Ureter (tissue), 1 donor: ENCODE measurements around the gene THSD7B. TPM values are rescaled to one million over a fixed set of nuclear protein-coding genes. Genes with fewer than 3 reads are reported as not detected.

Experiments
- DNase-seq: peaks from one replicate; pipeline ENCODE4 v3.0.0-alpha.2; 2020; ENCODE audit warnings: low spot score
- total RNA-seq: library from RNA; stranded (reverse); gene quantifications from one replicate; pipeline ENCODE4 v1.2.4, GENCODE V29; 2023
- donor health status: DM: yes; HTN: yes; CAD: no.

Gene THSD7B
- total RNA-seq, 1 donor from 2014 or later, result 7.6 TPM

DNA sequence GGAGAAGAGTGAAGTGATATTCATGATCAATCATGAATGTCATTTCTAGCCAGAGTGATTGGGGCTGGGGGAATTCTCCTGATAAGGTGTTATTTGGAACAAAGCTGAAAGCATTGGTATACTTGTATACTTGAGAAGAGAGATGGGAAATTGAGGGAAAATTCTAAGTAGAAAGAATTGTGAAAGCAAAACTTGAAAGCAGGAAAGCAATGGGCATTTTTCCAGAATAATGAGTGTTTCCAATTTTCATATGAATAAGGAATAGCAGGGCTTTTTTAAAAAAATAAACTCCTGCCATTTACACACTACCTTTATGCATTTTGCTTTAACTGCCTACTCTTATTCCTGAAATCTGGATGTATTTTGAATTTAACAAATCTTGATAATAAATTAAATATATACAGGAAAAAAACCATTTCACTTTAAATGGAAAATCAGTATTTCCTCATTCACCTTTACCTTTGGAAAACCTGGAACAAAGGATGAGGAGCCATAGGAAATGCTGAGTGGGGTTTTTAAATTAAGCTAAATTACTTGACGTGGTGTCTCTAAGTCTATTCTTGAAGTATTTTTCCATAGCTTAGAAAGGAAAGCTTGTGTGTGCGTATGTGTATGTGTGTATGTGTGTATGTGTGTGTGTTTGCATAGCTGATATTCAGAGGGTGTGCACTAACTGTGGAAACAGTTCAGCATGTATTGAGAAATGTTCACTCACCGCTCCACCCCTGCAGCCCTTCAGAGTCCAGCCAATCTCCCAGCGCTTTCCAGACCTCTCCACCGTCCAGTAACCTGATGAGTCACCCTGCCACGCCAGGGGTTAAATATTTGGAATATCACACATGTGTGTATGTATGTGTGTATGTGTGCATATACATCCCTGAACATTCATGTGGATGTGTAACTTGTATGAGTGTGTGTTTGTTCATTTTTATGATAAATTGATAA, 427.3 kb downstream of the THSD7B start:
- no peak for DNase-seq

DNA sequence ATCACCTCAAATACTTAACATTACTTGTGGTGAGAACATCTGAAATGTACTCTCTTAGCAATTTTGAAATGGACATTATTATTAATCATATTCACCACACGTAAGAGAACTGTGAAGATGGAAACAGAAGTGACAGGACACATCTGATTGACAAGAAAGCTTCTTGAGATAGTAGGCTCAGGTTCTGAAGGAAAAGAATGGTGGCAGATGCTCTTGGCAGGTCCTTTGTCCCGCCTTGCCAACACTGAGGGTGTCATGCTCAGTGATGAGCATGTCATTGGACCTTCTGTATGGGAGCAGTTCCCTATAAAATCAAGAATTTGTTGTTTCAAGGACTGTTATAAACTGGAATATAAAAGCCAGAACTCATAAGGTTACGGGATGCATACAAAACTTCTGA, 428.1 kb downstream of the THSD7B start:
- DNase-seq, result no peak

DNA sequence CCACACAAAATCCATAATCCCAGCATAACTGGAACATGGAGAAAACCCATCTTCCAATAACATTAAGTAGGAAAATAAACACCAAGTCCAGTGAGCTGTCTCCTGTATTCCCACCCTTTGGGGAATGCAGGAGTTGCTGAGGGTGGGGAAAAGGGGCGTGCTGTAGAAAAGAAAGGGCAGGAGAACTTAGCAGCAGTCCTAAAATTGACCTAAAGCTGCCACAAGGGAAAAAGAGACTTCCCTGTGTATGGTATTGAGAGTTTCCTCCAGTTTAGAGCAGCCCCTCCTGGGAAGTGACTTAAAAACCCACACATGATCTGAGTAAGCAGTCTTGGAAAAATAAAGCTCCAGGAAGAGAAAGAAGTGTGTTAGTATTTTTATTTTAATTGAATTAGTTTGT, 428.8 kb downstream of the THSD7B start:
- DNase-seq, result no peak

DNA sequence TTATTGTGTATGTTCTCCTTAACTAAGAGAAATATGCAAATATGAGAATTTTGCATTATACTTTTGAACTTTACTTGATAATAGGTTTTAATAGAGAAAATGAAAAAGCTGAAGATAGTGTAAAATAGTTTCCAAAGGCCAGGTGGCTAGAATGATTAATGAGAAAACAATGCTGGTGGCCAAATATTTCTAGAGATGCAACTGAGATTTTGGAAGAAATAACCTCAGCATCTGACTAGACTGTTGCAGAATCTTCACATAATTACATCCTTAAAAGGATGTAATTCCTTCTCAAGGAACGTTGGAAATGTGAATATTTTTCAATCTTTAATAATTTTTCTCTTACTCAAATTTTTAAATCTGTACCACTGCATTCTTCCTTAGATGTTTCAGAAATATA, 434.4 kb downstream of the THSD7B start:
- DNase-seq, result no peak

DNA sequence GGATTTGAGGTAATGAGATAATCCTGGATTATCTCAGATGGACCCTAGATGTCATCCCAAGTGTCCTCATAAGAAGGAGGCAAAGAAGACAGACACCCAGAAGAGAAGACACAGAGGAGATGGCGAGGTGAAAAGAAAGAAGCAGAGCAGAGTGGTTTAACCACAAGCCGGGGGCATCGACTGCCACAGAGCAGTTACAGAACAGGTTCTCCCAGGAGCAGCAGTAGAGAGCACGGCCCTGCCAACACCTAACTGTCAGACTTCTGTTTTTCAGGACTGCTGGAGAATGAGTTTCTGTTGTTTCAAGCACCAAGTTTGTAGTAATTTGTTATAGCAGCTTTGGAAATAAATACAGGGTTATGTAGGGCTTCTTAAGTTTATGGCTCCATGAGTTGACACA, 437.0 kb downstream of the THSD7B start:
- no peak for DNase-seq

DNA sequence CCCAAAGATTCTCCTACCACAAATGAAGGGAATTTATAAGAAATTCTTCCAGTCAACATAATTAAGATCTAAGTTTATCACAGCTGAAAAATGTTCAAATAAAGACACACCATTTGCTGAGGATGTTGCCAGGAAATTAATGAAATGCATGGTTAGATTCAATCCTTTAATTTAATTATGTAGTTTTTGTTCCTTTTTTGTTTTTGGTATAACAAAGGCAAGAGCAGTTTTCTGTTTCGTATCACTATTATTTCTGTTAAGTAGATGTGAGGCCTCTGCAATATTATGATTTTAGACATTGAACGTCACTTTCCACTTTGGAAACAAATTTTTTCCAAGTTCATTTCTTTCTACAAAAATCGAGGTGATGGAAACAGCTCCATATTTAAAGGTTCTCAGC, 440.0 kb downstream of the THSD7B start:
- DNase-seq, result no peak

DNA sequence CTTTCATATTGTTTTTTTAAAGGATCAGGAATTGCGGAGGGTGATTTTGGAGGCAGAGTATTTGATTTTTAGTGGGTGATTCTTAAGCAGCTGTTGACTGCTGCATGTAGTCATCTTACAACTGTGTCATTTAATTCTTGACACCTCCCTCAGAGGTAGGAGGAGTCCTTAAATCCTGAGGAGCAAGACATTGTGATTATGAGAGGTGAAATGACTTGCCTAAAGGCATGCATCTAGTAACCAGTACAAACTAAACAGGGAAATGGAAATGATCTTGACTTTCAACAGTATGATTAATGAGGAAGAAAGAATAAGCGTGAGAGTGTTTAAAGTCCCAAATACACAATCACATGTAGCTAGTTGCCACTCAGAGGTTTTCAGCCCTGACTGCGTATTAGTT, 440.7 kb downstream of the THSD7B start:
- no peak for DNase-seq

DNA sequence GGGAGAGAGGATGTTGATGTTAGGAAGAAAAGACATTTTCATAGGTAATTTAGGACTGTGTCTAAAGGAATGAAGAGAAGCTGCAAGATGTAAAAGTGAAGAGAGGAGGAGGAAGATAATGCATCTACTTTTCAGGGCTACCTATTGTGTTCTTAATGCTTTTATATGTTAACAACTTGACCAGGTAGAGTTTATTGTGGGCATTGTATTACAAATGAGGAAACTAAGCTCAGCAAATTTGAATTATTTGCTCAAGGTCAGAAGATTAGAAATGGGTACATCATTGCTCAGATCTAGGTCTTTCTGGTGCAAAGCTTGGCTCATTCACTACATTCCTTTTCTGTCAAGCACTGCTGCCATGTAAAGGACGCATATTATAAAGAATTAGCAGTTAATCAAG, 441.7 kb downstream of the THSD7B start:
- no peak for DNase-seq

DNA sequence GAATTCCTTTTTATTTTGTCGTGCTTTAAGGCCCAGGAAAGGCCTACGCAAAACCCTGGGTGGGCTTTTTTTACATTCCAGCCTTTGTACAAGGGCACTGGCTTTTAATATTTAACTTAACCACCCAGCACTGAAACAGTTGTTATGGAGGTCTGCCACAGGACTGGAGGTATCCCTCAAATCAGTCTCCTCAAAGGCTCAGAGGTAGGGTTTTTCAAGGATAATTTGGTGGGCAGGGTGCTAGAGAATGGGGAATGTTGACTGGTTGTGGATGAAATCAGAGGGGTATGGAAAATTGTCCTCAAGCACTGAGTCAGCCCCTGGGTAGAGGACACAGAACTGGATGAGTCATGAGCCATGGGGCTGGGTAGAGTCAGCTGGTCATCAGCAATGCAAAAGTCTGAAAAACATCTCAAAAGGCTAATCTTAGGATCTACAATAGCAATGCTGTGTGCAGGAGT, 443.1 kb downstream of the THSD7B start:
- DNase-seq, result no peak

DNA sequence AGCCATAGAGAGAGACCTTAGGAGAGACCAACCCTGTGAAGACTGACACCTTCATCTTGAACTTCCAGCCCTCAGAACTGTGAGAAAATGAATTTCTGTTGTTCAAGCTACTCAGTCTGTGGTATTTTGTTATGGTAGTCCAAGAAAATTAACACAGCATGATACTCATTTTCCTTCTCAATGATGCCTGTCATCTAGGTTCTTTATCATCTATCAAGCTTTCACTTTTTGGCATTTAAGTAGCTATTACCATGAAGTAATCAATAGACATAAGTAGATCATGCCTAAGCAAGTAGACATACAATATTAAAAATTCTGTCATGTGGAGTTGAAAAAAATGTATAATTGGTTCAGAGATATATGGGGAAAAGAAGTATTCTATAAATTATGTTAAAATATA, 444.7 kb downstream of the THSD7B start:
- no peak for DNase-seq

DNA sequence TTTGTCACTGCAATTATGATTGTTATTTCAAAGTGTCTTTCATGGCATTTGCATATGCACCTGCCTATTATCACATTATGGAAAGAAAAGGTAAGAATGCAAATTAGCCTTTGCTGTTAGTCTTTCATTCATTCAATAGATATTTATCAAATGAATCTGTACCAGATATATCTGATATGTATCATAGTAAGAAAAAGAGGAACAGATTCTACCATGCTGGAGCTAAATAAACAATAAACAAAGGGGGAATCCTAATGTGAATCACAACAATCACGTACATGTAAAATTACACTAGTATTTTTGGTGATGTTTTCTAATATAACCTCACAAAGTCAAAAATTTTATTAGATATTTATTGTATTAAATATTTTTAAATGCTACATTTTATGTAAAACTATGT, 446.4 kb downstream of the THSD7B start:
- no peak for DNase-seq

DNA sequence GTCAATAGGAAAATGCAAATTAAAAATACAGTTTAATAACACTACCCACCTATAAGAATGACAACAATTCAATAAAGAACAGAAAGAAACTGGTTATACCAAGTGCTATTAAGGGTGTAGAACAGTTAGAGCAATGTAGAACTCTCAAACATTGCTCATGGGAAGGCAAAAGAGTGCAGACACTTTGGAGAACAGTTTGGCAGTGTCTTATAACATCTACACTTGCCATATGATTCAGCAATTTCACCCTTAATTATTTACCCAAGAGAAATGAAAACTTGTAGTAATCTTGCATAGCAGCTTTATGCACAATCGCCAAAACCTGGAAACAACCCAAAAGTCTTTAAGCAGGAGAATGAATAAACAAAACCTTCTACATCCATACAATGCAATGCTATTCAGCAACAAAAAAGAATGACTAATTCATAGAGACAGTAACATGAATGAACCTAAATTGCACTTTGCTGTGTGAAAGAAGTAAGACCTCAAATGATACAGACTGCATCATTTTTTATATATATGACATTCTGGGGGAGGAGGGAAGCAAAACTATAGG, 455.2 kb downstream of the THSD7B start:
- DNase-seq, result no peak

DNA sequence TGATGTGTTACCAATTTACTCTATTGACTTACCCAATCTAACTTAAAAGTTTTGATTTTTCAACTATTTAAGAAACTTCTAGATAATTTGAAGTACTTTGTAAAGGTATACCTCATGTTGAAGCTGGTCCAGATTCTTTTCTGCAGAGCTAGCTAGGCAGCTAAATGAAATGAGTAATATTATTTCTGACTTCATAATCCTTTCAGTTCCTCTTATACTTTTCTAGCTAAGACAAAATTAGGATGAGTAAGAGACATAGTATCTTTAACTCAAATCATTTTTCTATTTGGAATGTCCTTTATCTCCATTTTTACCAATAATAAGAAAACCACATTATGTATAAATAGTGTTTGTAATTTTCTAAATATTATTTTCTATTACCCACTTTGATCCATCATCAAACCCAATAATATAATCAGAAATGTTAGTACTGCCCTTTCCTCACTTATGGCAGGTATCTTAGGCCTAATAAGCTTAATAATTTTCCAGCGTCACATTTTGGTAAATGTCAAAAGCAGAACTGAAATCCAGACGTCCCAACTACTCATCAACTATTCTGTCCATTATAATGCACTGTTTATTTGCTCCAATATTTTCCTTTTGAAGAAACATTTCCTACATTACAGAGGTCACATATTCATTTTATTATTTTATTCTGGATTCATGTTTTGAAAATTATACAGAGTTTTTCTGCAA, 456.6 kb downstream of the THSD7B start:
- DNase-seq, result no peak

DNA sequence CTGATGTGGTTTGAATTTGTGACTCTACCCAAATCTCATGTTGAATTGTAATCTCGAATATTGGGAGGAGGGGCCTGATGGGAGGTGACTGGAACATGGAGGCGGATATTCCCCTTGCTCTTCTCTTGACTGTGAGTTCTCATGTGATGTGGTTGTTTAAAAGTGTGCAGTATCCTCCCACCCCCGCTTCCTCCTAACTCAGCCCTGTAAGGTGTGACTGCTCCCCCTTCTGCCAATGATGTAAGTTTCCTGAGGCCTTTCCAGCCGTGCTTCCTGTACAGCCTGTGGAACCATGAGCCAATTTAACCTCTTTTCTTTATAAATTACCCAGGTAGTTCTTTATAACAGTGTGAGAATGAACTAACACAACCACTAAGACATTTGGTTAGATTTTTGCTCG, 458.4 kb downstream of the THSD7B start:
- DNase-seq, result no peak

DNA sequence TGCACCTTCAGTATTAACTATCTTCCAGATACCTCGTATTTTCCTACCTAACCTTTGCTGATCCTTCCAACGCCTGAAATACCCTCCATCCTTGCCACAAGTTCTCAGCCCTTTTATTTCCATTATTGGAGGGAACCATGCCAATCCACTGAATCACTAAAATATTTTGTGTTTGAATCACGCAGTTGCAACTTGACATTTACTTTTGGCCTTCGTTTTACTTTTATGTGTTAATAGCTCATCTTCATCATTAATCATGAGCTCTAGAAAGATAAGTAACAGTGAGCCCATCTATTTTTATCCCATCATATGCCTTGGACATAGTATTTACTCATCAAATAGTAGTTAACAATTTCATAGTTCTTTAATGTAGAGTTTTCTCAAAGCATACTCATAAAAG, 463.2 kb downstream of the THSD7B start:
- DNase-seq, result no peak

DNA sequence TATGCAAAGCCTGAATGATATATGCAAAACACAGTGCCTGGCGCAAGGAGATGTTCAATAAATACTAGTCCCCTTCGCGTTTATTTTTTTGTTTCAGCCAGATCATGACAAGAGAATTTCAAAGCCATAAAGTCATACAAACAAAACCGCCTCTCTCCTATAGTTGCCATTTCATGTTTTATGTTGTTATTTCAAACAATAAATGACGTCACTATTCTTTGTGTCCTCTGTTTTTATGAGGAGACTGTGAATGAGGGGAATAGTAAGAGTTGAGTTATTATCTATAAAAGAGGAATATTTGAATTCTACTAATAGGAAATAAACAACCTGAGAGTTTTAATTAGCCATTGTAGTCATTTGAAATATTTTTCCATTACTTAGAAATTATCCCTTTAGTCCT, 464.5 kb downstream of the THSD7B start:
- DNase-seq, result no peak

DNA sequence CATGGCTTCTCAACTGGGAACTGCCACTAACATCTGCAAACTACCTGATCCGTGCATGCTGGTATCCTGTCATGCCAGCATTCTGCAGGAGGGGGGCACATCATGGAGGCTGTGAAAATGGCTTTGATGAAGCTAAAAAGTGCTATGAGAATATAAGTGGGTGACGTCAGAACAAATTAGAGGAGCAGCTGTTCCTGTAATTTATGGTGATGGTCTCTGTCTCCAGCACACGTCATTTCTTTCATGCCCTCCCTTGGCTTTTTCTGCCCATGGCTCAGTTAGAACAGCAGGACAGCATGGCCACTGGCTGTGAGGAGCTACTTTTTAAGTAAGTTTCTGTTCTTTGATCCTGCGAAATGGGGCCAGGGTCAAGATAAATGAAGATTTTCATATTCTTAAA, 466.3 kb downstream of the THSD7B start:
- DNase-seq, result no peak

DNA sequence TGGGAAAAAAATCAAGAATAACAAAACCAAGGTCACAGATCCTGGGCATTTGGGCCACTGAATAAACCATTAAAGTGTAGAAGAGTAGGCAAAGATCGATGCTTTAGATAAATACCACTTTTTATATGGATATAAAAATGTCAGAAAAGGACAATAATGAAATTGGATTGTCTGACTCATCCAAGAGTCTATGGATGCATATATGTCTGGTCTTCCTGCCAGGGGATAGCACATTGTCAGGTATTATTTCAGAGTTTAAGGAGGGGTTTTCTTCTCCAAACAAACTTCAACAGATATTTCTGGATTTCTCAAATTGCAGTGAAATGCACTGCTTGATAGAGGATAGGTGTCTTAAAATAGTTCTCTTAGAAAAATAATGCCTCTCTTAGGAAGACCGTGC, 466.7 kb downstream of the THSD7B start:
- DNase-seq, result no peak

DNA sequence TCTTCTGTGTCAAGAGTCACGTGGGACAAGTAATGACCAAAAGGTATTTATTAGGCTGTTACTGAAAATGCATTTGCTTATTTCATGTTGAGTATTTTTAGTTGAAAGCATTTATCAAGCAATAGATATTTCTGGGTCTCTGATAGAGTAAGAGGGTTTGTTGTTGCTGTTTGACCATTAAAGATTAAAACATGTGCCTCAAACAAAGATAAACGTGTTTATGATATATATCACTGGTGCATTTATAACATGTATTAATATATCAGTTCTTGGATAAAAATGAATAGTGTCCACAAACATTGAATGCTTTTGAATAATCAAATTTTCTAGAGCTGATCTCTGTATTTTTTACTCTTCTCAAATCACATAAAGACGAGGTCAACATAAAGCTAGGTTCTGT, 467.7 kb downstream of the THSD7B start:
- DNase-seq, result no peak

DNA sequence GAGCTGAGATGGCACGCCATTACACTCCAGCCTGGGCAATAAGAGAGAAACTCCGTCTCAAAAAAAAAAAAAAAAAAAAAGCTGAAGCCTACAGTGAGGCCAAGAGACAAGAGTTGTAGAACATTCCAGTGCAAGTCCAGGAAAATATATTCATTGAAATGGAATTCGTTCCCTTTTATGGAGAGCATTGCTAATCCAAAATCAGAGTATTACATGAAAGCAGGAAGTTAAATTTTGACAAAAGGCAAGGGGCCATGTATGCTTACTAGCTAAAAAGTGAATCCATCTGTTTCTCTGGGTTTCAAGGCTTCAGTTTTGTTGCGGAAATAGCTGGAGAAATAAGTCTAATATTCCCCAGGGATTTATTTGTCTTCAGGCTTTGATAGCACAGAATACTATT, 471.7 kb downstream of the THSD7B start:
- DNase-seq, result no peak

DNA sequence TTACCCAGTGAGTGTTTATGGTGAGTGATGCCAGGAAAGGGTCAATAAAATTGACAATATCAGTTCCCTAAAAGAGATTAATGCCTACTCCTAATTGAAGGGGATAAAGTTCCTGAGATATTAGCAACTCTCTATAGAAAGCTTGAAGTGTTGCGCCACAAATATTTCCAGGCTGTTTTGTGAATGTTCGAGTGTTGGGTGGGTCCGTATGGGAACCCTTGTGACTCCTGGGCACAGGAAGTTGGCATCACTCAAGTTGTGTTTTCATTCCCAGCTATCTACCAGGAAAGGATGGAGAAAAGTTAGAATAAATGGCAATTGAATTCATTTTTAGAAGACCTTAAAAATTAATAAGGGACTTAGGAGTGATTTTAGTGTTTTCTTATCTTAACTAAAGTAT, 472.7 kb downstream of the THSD7B start:
- no peak for DNase-seq

DNA sequence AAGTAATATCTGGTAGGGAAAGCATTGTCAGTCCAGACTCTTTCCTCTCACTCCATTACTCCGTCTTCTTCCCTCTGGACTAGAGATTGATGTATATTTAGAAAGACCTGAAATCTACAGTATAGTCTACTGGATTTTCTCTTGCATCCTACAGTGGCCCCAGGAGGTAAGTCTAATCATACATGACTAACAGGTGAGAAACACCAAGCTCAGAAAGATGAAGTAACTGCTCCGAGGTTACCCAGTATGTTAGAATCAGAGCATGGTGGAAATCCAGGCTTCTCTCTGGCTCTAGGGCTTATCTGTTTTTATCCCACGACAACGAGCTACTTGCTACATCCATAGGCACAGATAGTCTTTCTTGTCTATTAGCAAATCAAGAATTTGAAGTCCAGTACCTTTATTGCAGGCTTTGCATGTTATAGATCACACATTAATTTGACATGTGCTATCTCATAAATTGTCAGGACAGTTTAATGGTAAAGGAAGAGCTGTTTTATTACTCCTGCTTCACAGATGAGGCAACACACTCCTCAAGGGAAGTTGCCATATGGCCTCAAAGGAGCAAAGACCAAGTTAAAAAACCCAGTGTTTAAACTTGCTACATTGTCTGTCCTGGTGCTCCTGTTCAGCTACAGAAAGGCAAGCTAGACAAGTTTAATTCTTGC, 484.3 kb downstream of the THSD7B start:
- DNase-seq, result no peak
